ENCODE measurements around the gene WNK3. TPM values are rescaled to one million over a fixed set of nuclear protein-coding genes. Genes with fewer than 3 reads are reported as not detected.

The WNK3 gene
- total RNA-seq, 1 donor from 2014 or later = 0.40 TPM

GRCh38 chrX:54320067-54320466, 37.8 kb downstream of the WNK3 start:
- Mint-ChIP-seq H3K4me3 (no peak overlapping the region), H3K27me3 (no peaks in the 10 kb centered on the region), H3K4me1 (no peaks in the 10 kb centered on the region), H3K36me3 (ENCODE audit: low read depth) (no peaks in the 10 kb centered on the region), H3K27ac (no peak overlapping the region), H3K9me3 (no peaks in the 10 kb centered on the region)
- intact Hi-C loops (cut with micrococcal nuclease) = no loop called here
- CTCF ChIA-PET = no interaction called here
- no peak for ATAC-seq (ENCODE audit: low read depth)
- POLR2A ChIA-PET = no interaction called here
- no peak for DNase-seq
- no peak for TF ChIP-seq CTCF (IDR thresholded peaks at IDR 0.05)

- Mint-ChIP-seq H3K27me3 (no peaks in the 10 kb centered on the region), H3K4me1 (no peaks in the 10 kb centered on the region), H3K27ac (no peak overlapping the region), H3K9me3 (no peaks in the 10 kb centered on the region), H3K36me3 (ENCODE audit: low read depth) (no peaks in the 10 kb centered on the region), H3K4me3 (no peak overlapping the region)
- intact Hi-C loops (cut with micrococcal nuclease) = no loop called here
- ChIA-PET CTCF (no interaction called here), POLR2A (no interaction called here)
- no peak for ATAC-seq (ENCODE audit: low read depth)
- DNase-seq = no peak
- TF ChIP-seq CTCF (IDR thresholded peaks at IDR 0.05) = no peak
These were observed 51.5 kb downstream of the WNK3 start for GRCh38 chrX:54306379-54306778.

GRCh38 chrX:54301516-54301915, 56.3 kb downstream of the WNK3 start:
- no peaks in the 10 kb centered on the region for H3K4me1 Mint-ChIP-seq

GRCh38 chrX:54294306-54294705, 63.5 kb downstream of the WNK3 start:
- intact Hi-C loops (cut with micrococcal nuclease) = no loop called here
- H3K36me3 Mint-ChIP-seq (ENCODE audit: low read depth) = no peaks in the 10 kb centered on the region
- H3K27ac Mint-ChIP-seq = no peak overlapping the region
- CTCF ChIA-PET = no interaction called here
- no peaks in the 10 kb centered on the region for H3K27me3 Mint-ChIP-seq
- H3K4me1 Mint-ChIP-seq = no peaks in the 10 kb centered on the region
- H3K9me3 Mint-ChIP-seq = no peaks in the 10 kb centered on the region
- POLR2A ChIA-PET = no interaction called here
- ATAC-seq (ENCODE audit: low read depth) = no peak
- H3K4me3 Mint-ChIP-seq = no peak overlapping the region
- no peak for DNase-seq
- TF ChIP-seq CTCF (IDR thresholded peaks at IDR 0.05) = no peak

More at GRCh38 chrX:54301516-54301915, 56.3 kb downstream of the WNK3 start:
- intact Hi-C loops (cut with micrococcal nuclease) = no loop called here
- ChIA-PET POLR2A (no interaction called here), CTCF (no interaction called here)
- DNase-seq (no peak), ATAC-seq (ENCODE audit: low read depth) (no peak)
- Mint-ChIP-seq H3K9me3 (no peaks in the 10 kb centered on the region), H3K27ac (no peak overlapping the region), H3K4me3 (no peak overlapping the region), H3K36me3 (ENCODE audit: low read depth) (no peaks in the 10 kb centered on the region), H3K27me3 (no peaks in the 10 kb centered on the region)
- no peak for TF ChIP-seq CTCF (IDR thresholded peaks at IDR 0.05)

- Mint-ChIP-seq H3K4me1 (no peaks in the 10 kb centered on the region), H3K4me3 (no peak overlapping the region), H3K36me3 (ENCODE audit: low read depth) (no peaks in the 10 kb centered on the region), H3K27ac (no peak overlapping the region), H3K9me3 (no peaks in the 10 kb centered on the region), H3K27me3 (no peaks in the 10 kb centered on the region)
- ChIA-PET CTCF (no interaction called here), POLR2A (no interaction called here)
- intact Hi-C loops (cut with micrococcal nuclease) = no loop called here
- ATAC-seq (ENCODE audit: low read depth) (no peak), DNase-seq (no peak)
- no peak for TF ChIP-seq CTCF (IDR thresholded peaks at IDR 0.05)
These were observed 65.1 kb downstream of the WNK3 start for GRCh38 chrX:54292755-54293154.

Data from activated B cell treated with CpG ODN at 0.5 μM for 24 hours (primary cell).